ENCODE measurements around the gene PRKCE.

DNA sequence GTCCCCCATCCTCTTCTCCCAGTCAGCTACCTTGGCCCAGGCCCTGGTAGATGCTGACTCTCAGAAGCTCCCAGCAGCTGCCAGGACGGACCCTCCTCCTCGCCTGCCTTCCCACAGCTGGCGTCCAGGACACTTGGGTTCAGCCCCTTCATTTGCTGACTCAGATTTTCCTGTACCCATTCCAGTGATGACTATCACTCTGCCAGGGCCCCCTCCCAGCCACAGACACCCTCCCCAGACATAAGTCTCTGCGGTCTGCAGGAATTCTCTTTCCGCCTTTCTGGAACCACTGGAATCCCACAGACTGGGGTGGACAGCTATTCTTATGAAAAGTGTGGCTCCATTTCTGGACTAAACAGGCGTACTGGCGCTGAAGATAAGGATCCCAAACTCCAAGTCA lies 385.5 kb downstream of the PRKCE start:
- TF ChIP-seq, protein P1, sequence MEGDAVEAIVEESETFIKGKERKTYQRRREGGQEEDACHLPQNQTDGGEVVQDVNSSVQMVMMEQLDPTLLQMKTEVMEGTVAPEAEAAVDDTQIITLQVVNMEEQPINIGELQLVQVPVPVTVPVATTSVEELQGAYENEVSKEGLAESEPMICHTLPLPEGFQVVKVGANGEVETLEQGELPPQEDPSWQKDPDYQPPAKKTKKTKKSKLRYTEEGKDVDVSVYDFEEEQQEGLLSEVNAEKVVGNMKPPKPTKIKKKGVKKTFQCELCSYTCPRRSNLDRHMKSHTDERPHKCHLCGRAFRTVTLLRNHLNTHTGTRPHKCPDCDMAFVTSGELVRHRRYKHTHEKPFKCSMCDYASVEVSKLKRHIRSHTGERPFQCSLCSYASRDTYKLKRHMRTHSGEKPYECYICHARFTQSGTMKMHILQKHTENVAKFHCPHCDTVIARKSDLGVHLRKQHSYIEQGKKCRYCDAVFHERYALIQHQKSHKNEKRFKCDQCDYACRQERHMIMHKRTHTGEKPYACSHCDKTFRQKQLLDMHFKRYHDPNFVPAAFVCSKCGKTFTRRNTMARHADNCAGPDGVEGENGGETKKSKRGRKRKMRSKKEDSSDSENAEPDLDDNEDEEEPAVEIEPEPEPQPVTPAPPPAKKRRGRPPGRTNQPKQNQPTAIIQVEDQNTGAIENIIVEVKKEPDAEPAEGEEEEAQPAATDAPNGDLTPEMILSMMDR (conservative IDR thresholded peaks at IDR 0.05; ENCODE audit: low read depth, low read length), result no peak
- no peak for TF ChIP-seq EZH2 (IDR thresholded peaks at IDR 0.05; ENCODE audit: borderline replicate concordance, low read depth, low read length, poor library complexity, severe bottlenecking)
